Measurements from ENCODE around the gene ARSG.

- TF ChIP-seq CTCF (IDR thresholded peaks at IDR 0.05) (no peak), SREBF2 (IDR thresholded peaks at IDR 0.05) (no peak), CHD2 (IDR thresholded peaks at IDR 0.05; ENCODE audit: low read length, partially characterized antibody) (no peak), EP300 (IDR thresholded peaks at IDR 0.05) (no peak)
Observed at GRCh38 chr17:68324654-68325336, 33.5 kb downstream of the ARSG start.
